ENCODE results near the gene SNRNP48. TPM values are rescaled to one million over a fixed set of nuclear protein-coding genes. Genes with fewer than 3 reads are reported as not detected.

SNRNP48 gene
- polyA plus RNA-seq, 3 donors: 5.1 to 6.0 (median 5.9) TPM

GRCh38 chr6:7633361-7633760 lies 43.4 kb downstream of the SNRNP48 start:
- no peak overlapping the region for H3K4me2 ChIP-seq (replicated peaks; ENCODE audit: extremely low read depth, low read length, poor library complexity, severe bottlenecking)
- intact Hi-C loops (cut with micrococcal nuclease): no loop called here
- H3K4me3 ChIP-seq (replicated peaks in 1 of 3; ENCODE audit: low read depth in 2 of 3, low read length in 3 of 3): no peak overlapping the region
- Mint-ChIP-seq H3K4me1 (no peaks in the 10 kb centered on the region), H3K27ac (no peak overlapping the region), H3K36me3 (no peaks in the 10 kb centered on the region), H3K9me3 (peaks cover 0 to 10% (median 0%) of the 10 kb centered on the region in 7 donors), H3K4me3 (no peak overlapping the region), H3K27me3 (ENCODE audit: low read depth in 3 of 3) (peaks cover 0 to 5% (median 0%) of the 10 kb centered on the region in 3 donors)
- no peak overlapping the region for H3K27ac ChIP-seq (ENCODE audit: low read depth in 1 of 2, low read length in 2 of 2)
- H3K4me1 ChIP-seq (ENCODE audit: control insufficient read depth in 1 of 2, insufficient read depth in 2 of 2, low read length in 2 of 2): no peaks in the 10 kb centered on the region
- TF ChIP-seq CTCF (IDR thresholded peaks at IDR 0.05): no peak
- no peaks in the 10 kb centered on the region for H3K36me3 ChIP-seq (replicated peaks in 1 of 2; ENCODE audit: control insufficient read depth in 1 of 2, insufficient read depth in 2 of 2, low read length in 2 of 2)
- H2AFZ ChIP-seq (ENCODE audit: insufficient read depth, low read depth, low read length, poor library complexity, severe bottlenecking): no peak overlapping the region
- no peaks in the 10 kb centered on the region for H3K79me2 ChIP-seq (ENCODE audit: insufficient read depth, low read length)
- no peak overlapping the region for H3K9ac ChIP-seq (ENCODE audit: insufficient read depth, low read length, poor library complexity, severe bottlenecking)
- H3K9me3 ChIP-seq (replicated peaks in 1 of 2; ENCODE audit: control insufficient read depth in 1 of 2, insufficient read depth in 1 of 2, low read length in 2 of 2): no peaks in the 10 kb centered on the region
- H4K20me1 ChIP-seq (ENCODE audit: insufficient read depth, low read length): no peaks in the 10 kb centered on the region
- WGBS (ENCODE audit: insufficient coverage): no CpG with 5 or more reads among the region's 4 CpGs
- no peaks in the 10 kb centered on the region for H3K27me3 ChIP-seq (ENCODE audit: control insufficient read depth in 2 of 2, insufficient read depth in 2 of 2, low read length in 2 of 2)
- no peak for DNase-seq

GRCh38 chr6:7636151-7636550 lies 46.2 kb downstream of the SNRNP48 start:
- no peak overlapping the region for H2AFZ ChIP-seq (ENCODE audit: insufficient read depth, low read depth, low read length, poor library complexity, severe bottlenecking)
- peaks cover 0 to 8% (median 0%) of the 10 kb centered on the region in 7 donors for H3K9me3 Mint-ChIP-seq
- no peaks in the 10 kb centered on the region for H3K79me2 ChIP-seq (ENCODE audit: insufficient read depth, low read length)
- peaks cover 0 to 5% (median 0%) of the 10 kb centered on the region in 3 donors for H3K27me3 Mint-ChIP-seq (ENCODE audit: low read depth in 3 of 3)
- DNase-seq: no peak
- H3K9me3 ChIP-seq (replicated peaks in 1 of 2; ENCODE audit: control insufficient read depth in 1 of 2, insufficient read depth in 1 of 2, low read length in 2 of 2): no peaks in the 10 kb centered on the region
- H3K4me3 ChIP-seq (replicated peaks in 1 of 3; ENCODE audit: low read depth in 2 of 3, low read length in 3 of 3): no peak overlapping the region
- WGBS (ENCODE audit: insufficient coverage): 100% methylated on average over 1 of the region's 1 CpG
- no peak for TF ChIP-seq CTCF (IDR thresholded peaks at IDR 0.05)
- H3K4me1 Mint-ChIP-seq: no peaks in the 10 kb centered on the region
- intact Hi-C loops (cut with micrococcal nuclease): no loop called here
- no peaks in the 10 kb centered on the region for H3K4me1 ChIP-seq (ENCODE audit: control insufficient read depth in 1 of 2, insufficient read depth in 2 of 2, low read length in 2 of 2)
- no peaks in the 10 kb centered on the region for H4K20me1 ChIP-seq (ENCODE audit: insufficient read depth, low read length)
- H3K4me2 ChIP-seq (replicated peaks; ENCODE audit: extremely low read depth, low read length, poor library complexity, severe bottlenecking): no peak overlapping the region
- H3K27ac Mint-ChIP-seq: no peak overlapping the region
- H3K36me3 ChIP-seq (replicated peaks in 1 of 2; ENCODE audit: control insufficient read depth in 1 of 2, insufficient read depth in 2 of 2, low read length in 2 of 2): no peaks in the 10 kb centered on the region
- H3K9ac ChIP-seq (ENCODE audit: insufficient read depth, low read length, poor library complexity, severe bottlenecking): no peak overlapping the region
- H3K4me3 Mint-ChIP-seq: no peak overlapping the region
- no peaks in the 10 kb centered on the region for H3K36me3 Mint-ChIP-seq
- H3K27me3 ChIP-seq (ENCODE audit: control insufficient read depth in 2 of 2, insufficient read depth in 2 of 2, low read length in 2 of 2): no peaks in the 10 kb centered on the region
- no peak overlapping the region for H3K27ac ChIP-seq (ENCODE audit: low read depth in 1 of 2, low read length in 2 of 2)
